Spleen (tissue), 11 donors: Measurements from ENCODE around the gene SRCIN1. TPM values are rescaled to one million over a fixed set of nuclear protein-coding genes. Genes with fewer than 3 reads are reported as not detected.
A peak's percentile ranks its signal among the peaks of the same experiment; 100 is the strongest.

Experiments
- DNase-seq: peaks from one replicate; pipeline ENCODE4 v3.0.0-alpha.2; 2020
- H3K27ac ChIP-seq, 8 donors: fragments of 200-600 bp; sonication (generic) in 7 of 8; 1 replicate in 4 of 8; 2 replicates in 4 of 8; pipeline versions ENCODE4 v1.5.0 to v1.8.0; 2016 to 2021; ENCODE audit warnings: inconsistent platforms in 4 of 8, mild to moderate bottlenecking in 4 of 8, moderate library complexity in 1 of 8
- H3K27me3 ChIP-seq, 7 donors: fragments of 200-600 bp; sonication (generic) in 6 of 7; replicated peaks in 1 of 7; 1 replicate in 4 of 7; 2 replicates in 3 of 7; pipeline versions ENCODE4 v1.5.0 to v1.8.0; 2016 to 2021; ENCODE audit warnings: inconsistent platforms in 3 of 7, mild to moderate bottlenecking in 1 of 7
- H3K36me3 ChIP-seq, 6 donors: fragments of 200-600 bp; sonication (generic) in 5 of 6; 1 replicate in 4 of 6; 2 replicates in 2 of 6; pipeline versions ENCODE4 v1.5.0 to v1.8.0; 2016 to 2021; ENCODE audit warnings: inconsistent platforms in 2 of 6
- H3K4me1 ChIP-seq, 6 donors: fragments of 200-600 bp; sonication (generic) in 5 of 6; 1 replicate in 3 of 6; 2 replicates in 3 of 6; pipeline versions ENCODE4 v1.5.0 to v1.8.0; 2016 to 2021; ENCODE audit warnings: inconsistent platforms in 3 of 6
- H3K4me3 ChIP-seq, 8 donors: fragments of 200-600 bp; sonication (generic) in 7 of 8; 1 replicate in 4 of 8; 2 replicates in 4 of 8; pipeline versions ENCODE4 v1.5.0 to v1.8.0; 2016 to 2021; ENCODE audit warnings: inconsistent platforms in 4 of 8, mild to moderate bottlenecking in 4 of 8, moderate library complexity in 2 of 8
- H3K9me3 ChIP-seq, 8 donors: fragments of 200-600 bp; sonication (generic) in 7 of 8; 1 replicate in 4 of 8; 2 replicates in 4 of 8; pipeline versions ENCODE4 v1.5.0 to v1.8.0; 2016 to 2021; ENCODE audit warnings: inconsistent platforms in 4 of 8
- POLR2A ChIP-seq, 3 donors: fragments of 450-650 bp; IDR thresholded peaks; one replicate each; pipeline ENCODE4 v1.5.1; 2017; ENCODE audit warnings: antibody characterized with exemption in 3 of 3, mild to moderate bottlenecking in 1 of 3
- POLR2AphosphoS5 ChIP-seq, 3 donors: sonication (generic); formaldehyde crosslinking; IDR thresholded peaks; one replicate each; pipeline ENCODE4 v1.5.1; 2017; ENCODE audit warnings: antibody characterized with exemption in 3 of 3
- WGBS, 5 donors: extraction: QIAGEN DNeasy Blood & Tissue Kit in 3 of 5; methylation state at CpG; one replicate each; pipeline versions ENCODE4 v1.1.5 to v1.1.7; 2013 to 2018; 5-methylcytosine and 5-hydroxymethylcytosine counted together
- intact Hi-C: fragments of 100-400 bp; cut with DNase I; formaldehyde crosslinking; loops from one replicate; pipeline ENCODE4 v1.15.0; 2023; ENCODE audit warnings: low total_unique reads
- polyA plus RNA-seq, 3 donors: library from polyadenylated mRNA; stranded (reverse); fragments of 200-250 nt; gene quantifications; one replicate each; pipeline ENCODE4 v1.2.1, GENCODE V29; 2013
- total RNA-seq, 7 donors: library from RNA; depleted of rRNA in 3 of 7; stranded (reverse); fragments of >200 nt in 3 of 7; fragmentation: NEBNext Ultra II Directional in 4 of 7; extraction: Animal tissue kit (Norgen Biotek cat#: 25700) in 4 of 7; gene quantifications; one replicate each; pipeline versions ENCODE4 v1.1.0 to v1.2.1, GENCODE V29; 2016 to 2021
- TF ChIP-seq, protein P1 (sequence below), 11 experiments: fragments of 200-600 bp in 7 of 11; fragments of 450-650 bp in 4 of 11; sonication (generic) in 4 of 11; IDR thresholded peaks in 8 of 11; conservative IDR thresholded peaks in 3 of 11; 1 replicate in 7 of 11; 2 replicates in 4 of 11; pipeline versions ENCODE4 v1.4.0 to v1.8.0; 2016 to 2021; ENCODE audit warnings: antibody characterized with exemption in 11 of 11, inconsistent platforms in 4 of 11, mild to moderate bottlenecking in 1 of 11
- donor health status: healthy with polysubstance abuse.
- donor health status: DM: no; HTN: no; CAD: no; lungs with moderate emphysema.
- donor health status: DM: no; HTN: no; CAD: no.
- donor health status: Bipolar disorder and iron deficiency.
- donor health status: healthy.
- donor health status: DM: no; HTN: no; CAD: no.
- donor health status: DM: yes; HTN: yes; CAD: no.

Gene SRCIN1
- total and polyA plus RNA-seq, 10 donors: 0.32 to 3.5 (median 1.5) TPM

DNA sequence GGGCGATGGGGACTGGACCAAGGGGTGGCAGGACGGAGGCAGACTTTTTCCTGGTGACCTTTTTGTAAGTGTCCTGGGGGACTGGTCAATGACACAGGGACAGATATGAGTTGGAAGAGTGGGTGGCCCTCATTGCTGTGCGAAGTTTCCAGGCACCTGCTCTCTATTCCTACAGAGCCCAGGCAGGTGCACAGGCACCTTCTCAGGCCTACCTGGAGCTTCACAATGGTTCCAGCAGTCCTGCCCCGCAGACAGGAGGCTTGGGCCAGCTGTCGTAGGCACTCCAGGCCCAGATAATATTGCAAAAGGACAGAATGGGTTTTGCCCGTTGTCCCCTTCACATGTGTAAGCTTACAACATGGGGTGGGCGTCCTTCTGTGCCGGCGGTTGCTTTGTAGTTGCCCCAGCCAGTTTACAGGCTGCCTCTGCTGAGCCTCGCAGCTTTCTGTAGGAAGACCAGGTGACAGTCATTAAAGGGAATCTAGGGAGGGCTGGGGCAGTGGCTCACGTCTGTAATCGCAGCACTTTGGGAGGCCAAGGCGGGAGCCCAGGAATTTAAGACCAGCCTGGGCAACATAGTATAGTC lies 93.2 kb downstream of the SRCIN1 start:
- Histone ChIP-seq H3K27me3 (peaks cover 0 to 49% (median 20%) of the 10 kb centered on the region in 7 donors), H3K9me3 (no peaks in the 10 kb centered on the region), H3K36me3 (peaks cover 0 to 26% (median 0%) of the 10 kb centered on the region in 6 donors), H3K27ac (peak overlapping the region in 3 of 8 donors; percentile 14 to 16 (median 15)), H3K4me1 (peaks cover 6 to 48% (median 28%) of the 10 kb centered on the region in 6 donors), H3K4me3 (no peak overlapping the region)
- intact Hi-C loops: no loop called here
- TF ChIP-seq, protein P1, sequence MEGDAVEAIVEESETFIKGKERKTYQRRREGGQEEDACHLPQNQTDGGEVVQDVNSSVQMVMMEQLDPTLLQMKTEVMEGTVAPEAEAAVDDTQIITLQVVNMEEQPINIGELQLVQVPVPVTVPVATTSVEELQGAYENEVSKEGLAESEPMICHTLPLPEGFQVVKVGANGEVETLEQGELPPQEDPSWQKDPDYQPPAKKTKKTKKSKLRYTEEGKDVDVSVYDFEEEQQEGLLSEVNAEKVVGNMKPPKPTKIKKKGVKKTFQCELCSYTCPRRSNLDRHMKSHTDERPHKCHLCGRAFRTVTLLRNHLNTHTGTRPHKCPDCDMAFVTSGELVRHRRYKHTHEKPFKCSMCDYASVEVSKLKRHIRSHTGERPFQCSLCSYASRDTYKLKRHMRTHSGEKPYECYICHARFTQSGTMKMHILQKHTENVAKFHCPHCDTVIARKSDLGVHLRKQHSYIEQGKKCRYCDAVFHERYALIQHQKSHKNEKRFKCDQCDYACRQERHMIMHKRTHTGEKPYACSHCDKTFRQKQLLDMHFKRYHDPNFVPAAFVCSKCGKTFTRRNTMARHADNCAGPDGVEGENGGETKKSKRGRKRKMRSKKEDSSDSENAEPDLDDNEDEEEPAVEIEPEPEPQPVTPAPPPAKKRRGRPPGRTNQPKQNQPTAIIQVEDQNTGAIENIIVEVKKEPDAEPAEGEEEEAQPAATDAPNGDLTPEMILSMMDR (IDR thresholded peaks at IDR 0.05 in 8 of 11, conservative IDR thresholded peaks at IDR 0.05 in 3 of 11): no peak
- TF ChIP-seq POLR2AphosphoS5 (IDR thresholded peaks at IDR 0.05): peak in 1 of 3 donors; percentile 41
- no peak for TF ChIP-seq POLR2A (IDR thresholded peaks at IDR 0.05)
- WGBS, 5 donors: 72 to 81% (median 80%) methylated on average over 10 to 13 of the region's 13 CpGs
- DNase-seq: no peak

DNA sequence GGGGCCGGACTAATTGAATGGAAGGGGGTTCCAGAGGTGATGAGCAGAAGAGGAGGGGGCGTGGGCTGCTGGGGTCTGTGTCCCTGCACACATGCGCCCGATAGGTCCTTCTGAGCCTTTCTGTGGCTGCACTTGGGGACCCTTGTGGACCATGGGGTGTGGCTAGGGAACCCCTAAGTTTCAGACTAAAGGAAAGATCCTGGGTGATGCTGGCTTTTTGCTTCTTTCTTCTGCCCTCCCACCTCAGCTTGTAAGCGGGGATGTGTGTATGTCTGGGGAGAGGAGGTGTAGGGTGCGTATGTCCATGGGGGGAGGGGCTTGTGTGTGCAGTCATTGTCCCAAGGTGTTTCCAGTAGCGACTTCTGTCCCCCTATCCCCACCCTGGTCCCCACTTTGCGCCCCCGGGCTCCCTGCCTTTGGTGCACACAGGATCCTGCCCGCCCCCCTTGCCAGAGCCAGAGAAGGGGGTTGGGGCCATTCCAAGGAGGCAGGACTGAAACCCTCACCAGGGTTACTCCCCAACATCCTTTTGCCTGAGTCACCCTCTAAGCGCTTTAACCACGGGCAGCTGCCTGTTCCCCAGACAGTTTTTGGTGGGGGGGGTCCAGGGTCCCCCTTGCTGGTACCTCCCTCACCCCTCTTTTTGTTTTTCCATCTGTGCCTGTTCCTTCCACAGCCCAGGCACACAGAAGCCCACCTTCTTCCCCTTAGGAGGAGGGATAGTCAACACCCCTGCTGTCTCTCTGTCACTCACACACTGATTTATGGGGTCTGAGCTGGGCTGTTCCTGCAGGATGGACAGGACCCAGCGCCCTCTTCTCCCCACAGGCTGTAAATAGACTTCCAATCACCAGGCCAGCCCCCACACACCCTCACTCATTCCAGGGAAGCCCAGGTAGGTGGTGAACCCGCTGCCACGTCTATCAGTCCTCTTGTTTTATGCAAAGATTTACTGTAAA lies 94.3 kb downstream of the SRCIN1 start:
- no peak for DNase-seq
- intact Hi-C loops: no loop called here
- Histone ChIP-seq H3K4me1 (peaks cover 6 to 59% (median 34%) of the 10 kb centered on the region in 6 donors), H3K27ac (peak overlapping the region in 3 of 8 donors; percentile 3 to 14 (median 11)), H3K27me3 (peaks cover 0 to 52% (median 20%) of the 10 kb centered on the region in 7 donors), H3K4me3 (no peak overlapping the region), H3K36me3 (peaks cover 0 to 38% (median under 1%) of the 10 kb centered on the region in 6 donors), H3K9me3 (no peaks in the 10 kb centered on the region)
- TF ChIP-seq POLR2AphosphoS5 (IDR thresholded peaks at IDR 0.05) (no peak), POLR2A (IDR thresholded peaks at IDR 0.05) (no peak)
- TF ChIP-seq, protein P1 (IDR thresholded peaks at IDR 0.05 in 8 of 11, conservative IDR thresholded peaks at IDR 0.05 in 3 of 11): no peak
- WGBS, 5 donors: 72 to 81% (median 75%) methylated on average over 15 of the region's 15 CpGs

DNA sequence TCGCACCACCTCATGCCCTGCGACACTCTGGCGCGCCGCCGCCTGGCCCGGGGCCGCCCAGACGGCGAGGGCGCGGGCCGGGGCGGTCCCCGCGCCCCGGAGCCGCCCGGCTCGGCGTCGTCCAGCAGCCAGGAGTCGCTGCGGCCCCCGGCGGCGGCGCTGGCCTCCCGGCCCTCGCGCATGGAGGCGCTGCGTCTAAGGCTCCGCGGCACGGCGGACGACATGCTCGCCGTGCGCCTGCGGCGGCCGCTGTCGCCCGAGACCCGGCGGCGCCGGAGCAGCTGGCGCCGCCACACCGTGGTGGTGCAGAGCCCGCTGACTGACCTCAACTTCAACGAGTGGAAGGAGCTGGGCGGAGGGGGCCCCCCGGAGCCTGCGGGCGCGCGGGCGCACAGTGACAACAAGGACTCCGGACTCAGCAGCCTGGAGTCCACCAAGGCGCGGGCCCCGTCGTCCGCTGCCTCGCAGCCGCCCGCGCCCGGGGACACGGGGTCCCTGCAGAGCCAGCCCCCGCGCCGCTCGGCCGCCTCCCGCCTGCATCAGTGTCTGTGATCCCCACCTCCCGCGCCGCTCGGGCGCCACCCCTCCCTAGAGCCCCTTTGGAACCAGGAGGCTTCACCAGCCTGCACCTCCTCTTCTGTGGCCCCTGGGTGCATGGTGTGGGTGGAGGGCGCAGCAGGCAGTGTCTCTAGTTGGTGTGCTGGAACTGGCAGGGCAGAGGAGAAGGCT lies 95.2 kb downstream of the SRCIN1 start:
- Histone ChIP-seq H3K9me3 (no peaks in the 10 kb centered on the region), H3K4me1 (peaks cover 6 to 66% (median 36%) of the 10 kb centered on the region in 6 donors), H3K36me3 (peaks cover 0 to 46% (median 4%) of the 10 kb centered on the region in 6 donors), H3K27me3 (peaks cover 0 to 52% (median 20%) of the 10 kb centered on the region in 7 donors), H3K4me3 (peak overlapping the region in 2 of 8 donors; percentile 19 to 56), H3K27ac (no peak overlapping the region)
- DNase-seq: no peak
- intact Hi-C loops: no loop called here
- WGBS, 5 donors: 25 to 60% (median 31%) methylated on average over 2 to 86 of the region's 86 CpGs
- peak in 2 of 3 donors; percentile 24 to 31 for TF ChIP-seq POLR2AphosphoS5 (IDR thresholded peaks at IDR 0.05)
- TF ChIP-seq POLR2A (IDR thresholded peaks at IDR 0.05): no peak
- TF ChIP-seq, protein P1 (IDR thresholded peaks at IDR 0.05 in 8 of 11, conservative IDR thresholded peaks at IDR 0.05 in 3 of 11): no peak
